Mucosa of stomach (tissue), 1 donor: ENCODE data around the gene CCL27.
A peak's percentile ranks its signal among the peaks of the same experiment; 100 is the strongest.
"Not testable (repeated sequence)": the region's sequence is repeated elsewhere in the genome, so short reads cannot be mapped to it uniquely, and the experiment has no call there.

Experiments
- H3K27me3 ChIP-seq: one replicate; pipeline ENCODE4 v1.7.0; 2013; ENCODE audit warnings: mild to moderate bottlenecking, low read length; ENCODE audit not compliant: control insufficient read depth, insufficient read depth
- H3K36me3 ChIP-seq: one replicate; pipeline ENCODE4 v1.7.0; 2013; ENCODE audit warnings: low read length; ENCODE audit not compliant: control insufficient read depth, insufficient read depth
- H3K4me1 ChIP-seq: one replicate; pipeline ENCODE4 v1.7.0; 2013; ENCODE audit warnings: mild to moderate bottlenecking, low read length; ENCODE audit not compliant: control insufficient read depth, insufficient read depth
- H3K4me3 ChIP-seq: one replicate; pipeline ENCODE4 v1.7.0; 2013; ENCODE audit warnings: low read length
- H3K9ac ChIP-seq: one replicate; pipeline ENCODE4 v1.7.0; 2013; ENCODE audit warnings: mild to moderate bottlenecking, low read length, moderate library complexity
- H3K9me3 ChIP-seq: one replicate; pipeline ENCODE4 v1.7.0; 2013; ENCODE audit warnings: mild to moderate bottlenecking, low read length, moderate library complexity; ENCODE audit not compliant: control insufficient read depth
- donor health status: Pancreatic carcinoma.

Gene CCL27

DNA sequence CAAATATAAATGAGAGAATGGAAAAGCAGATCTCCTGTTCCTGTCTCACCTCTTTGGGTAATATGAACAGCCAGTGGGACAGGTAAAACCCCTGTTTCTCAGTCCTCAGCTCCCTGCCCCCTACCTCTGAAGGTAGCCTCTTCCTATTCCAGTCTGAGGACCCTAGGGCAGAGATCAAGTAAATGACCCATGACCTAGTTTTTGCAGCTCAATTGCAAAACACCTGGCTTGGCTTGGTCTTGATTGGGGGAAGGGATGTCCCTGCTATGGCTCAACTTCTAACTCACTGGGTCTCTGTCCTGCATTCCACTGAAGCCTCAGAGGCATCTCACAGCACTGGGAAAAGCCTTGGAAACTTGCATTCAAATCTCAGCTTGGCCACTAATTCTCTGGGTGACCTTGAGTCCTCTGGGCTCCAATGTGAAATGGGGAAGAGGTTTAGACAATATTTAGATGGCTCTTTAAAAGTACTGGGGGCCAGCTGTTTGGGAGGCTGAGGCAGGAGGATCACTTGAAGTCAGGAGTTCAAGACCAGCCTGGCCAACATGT lies 17.6 kb downstream of the CCL27 start:
- H3K9ac ChIP-seq, result no peak overlapping the region
- no peaks in the 10 kb centered on the region for H3K9me3 ChIP-seq
- H3K4me1 ChIP-seq, result peaks cover 21% of the 10 kb centered on the region
- H3K36me3 ChIP-seq, result peaks cover 11% of the 10 kb centered on the region
- no peaks in the 10 kb centered on the region for H3K27me3 ChIP-seq
- no peak overlapping the region for H3K4me3 ChIP-seq

DNA sequence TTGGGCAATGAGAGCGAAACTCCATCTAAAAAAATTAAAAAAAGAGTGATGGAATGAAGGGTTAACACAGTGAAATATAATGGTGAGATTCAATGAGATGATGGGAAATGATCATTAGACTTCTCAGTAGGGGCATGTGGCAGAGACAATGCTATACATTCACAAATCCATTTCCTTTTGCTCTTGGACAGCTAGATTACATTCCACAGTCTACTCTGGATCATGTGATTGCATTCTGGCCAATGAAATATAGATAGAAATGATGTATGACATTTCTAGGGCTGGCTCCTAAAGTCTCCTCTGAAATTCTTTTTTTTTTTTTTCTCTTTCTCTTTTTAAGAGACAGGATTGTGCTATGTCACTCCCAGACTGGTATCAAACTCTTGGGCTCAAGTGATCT lies 19.8 kb downstream of the CCL27 start:
- H3K4me1 ChIP-seq, result peaks cover 24% of the 10 kb centered on the region
- no peaks in the 10 kb centered on the region for H3K36me3 ChIP-seq
- H3K4me3 ChIP-seq, result no peak overlapping the region
- no peak overlapping the region for H3K9ac ChIP-seq
- H3K9me3 ChIP-seq, result no peaks in the 10 kb centered on the region
- H3K27me3 ChIP-seq, result no peaks in the 10 kb centered on the region

- H3K27me3 ChIP-seq, H3K36me3 ChIP-seq, H3K9ac ChIP-seq, H3K4me3 ChIP-seq, H3K9me3 ChIP-seq: not testable (repeated sequence)
- peaks cover 26% of the 10 kb centered on the region for H3K4me1 ChIP-seq
Measured at GRCh38 chr9:34639322-34639721, 23.1 kb downstream of the CCL27 start.

GRCh38 chr9:34638138-34638445 lies 24.4 kb downstream of the CCL27 start:
- no peaks in the 10 kb centered on the region for H3K9me3 ChIP-seq
- peak overlapping the region; percentile 99 for H3K9ac ChIP-seq

DNA sequence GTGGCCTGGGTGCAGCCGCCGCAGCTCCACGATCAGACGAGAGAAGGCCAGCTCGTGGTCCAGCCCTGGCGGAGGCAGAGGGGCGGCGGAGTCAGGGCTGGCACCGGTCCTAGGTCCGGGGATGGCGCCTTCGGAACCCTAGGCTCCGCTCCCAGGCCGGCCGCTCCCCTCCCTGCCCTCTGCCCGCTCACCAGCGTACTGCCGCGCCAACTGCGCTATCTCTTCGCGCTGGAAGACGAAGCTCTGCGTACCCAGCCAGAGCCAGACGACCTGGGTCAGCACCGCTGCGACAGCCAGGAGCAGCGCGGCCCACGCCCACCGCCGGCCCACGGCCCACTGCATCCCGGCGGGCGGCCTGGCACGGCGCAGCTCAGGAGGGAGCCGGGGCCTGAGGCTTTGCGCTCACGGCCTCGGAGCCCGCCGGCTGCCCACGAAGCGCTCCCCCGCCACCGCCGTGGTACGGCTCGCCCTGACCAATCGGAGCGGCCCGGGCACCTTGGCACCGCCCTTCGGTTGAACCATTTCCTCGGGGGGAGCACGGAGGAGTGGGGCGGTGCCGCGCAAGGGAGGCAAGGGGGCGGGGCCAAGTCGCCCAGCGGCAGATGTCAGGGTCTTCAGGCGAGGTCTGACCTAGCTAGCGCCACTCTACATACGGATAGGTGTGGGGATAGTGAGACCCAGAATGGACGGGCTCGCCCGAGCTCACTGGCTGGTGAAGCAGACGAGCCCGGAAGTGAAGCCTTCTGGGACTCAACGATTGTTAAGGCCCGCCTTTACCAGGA lies 24.9 kb downstream of the CCL27 start, which contains the start of gene SIGMAR1:
Gene SIGMAR1 (minus strand): TSS at position 432 of the 782 bp plus-strand sequence. CDS start 90 bp downstream, at position 342.
- peak within 1 kb of the TSS; percentile 99 for H3K9ac ChIP-seq
- no peaks in the 10 kb centered on the region for H3K27me3 ChIP-seq
- H3K36me3 ChIP-seq, result no peaks in the 10 kb centered on the region
- peaks cover 26% of the 10 kb centered on the region for H3K4me1 ChIP-seq
- peak within 1 kb of the TSS; percentile 89 for H3K4me3 ChIP-seq
- no peaks in the 10 kb centered on the region for H3K9me3 ChIP-seq

More at GRCh38 chr9:34638138-34638445, 24.4 kb downstream of the CCL27 start:
- no peaks in the 10 kb centered on the region for H3K27me3 ChIP-seq
- H3K36me3 ChIP-seq, result no peaks in the 10 kb centered on the region
- peak overlapping the region; percentile 89 for H3K4me3 ChIP-seq
- peaks cover 26% of the 10 kb centered on the region for H3K4me1 ChIP-seq

DNA sequence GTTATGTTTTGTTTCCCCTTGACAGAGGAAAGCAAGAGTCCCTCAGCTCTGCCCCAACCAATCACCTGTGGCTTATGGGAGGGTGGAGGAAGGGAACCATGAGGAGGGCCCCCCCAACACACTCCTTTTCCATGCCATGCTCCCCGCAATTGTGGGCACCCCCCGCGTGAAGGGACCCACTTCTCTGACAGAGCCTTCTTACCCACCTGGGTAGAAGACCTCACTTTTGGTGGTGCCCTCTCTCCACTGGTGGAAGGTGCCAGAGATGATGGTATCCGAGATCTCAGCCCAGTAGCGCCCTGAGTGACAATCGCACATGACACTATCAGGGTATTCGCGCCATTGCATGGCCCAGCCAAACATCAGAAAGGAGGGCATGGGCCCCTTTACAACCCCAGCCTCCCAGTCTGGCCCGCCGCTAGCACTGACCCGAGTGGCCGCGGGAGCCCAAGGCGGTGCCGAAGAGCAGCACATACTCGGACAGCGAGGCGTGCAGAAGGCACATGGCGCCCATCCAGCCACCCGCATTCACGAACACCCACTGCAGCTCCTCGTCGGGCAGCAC lies 25.6 kb downstream of the CCL27 start:
- peaks cover 4% of the 10 kb centered on the region for H3K27me3 ChIP-seq
- H3K4me3 ChIP-seq, result peak overlapping the region; percentile 89
- H3K9ac ChIP-seq, result peak overlapping the region; percentile 99
- no peaks in the 10 kb centered on the region for H3K36me3 ChIP-seq
- H3K4me1 ChIP-seq, result peaks cover 26% of the 10 kb centered on the region
- H3K9me3 ChIP-seq, result no peaks in the 10 kb centered on the region

DNA sequence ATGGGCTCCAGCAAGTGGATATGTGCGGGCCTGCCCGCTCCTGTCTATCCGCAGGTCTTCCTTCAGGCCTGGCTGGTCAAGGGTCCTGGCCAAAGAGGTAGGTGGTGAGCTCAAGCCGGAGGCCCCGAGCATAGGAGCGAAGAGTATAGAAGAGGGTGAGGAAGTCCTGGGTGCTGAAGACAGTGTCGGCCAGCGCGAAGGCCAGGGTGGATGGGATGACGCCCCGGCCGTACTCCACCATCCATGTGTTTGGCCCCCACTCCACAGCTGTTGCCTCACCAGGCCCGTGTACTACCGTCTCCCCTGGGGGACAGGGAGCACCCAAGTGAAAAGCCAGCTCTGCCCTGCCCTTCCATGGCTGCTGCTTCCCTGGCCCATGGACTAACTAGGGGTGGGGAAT lies 26.9 kb downstream of the CCL27 start:
- Histone ChIP-seq H3K9me3 (no peaks in the 10 kb centered on the region), H3K4me3 (no peak overlapping the region), H3K36me3 (no peaks in the 10 kb centered on the region), H3K27me3 (peaks cover 10% of the 10 kb centered on the region), H3K4me1 (peaks cover 33% of the 10 kb centered on the region), H3K9ac (no peak overlapping the region)

- Histone ChIP-seq H3K27me3 (peaks cover 19% of the 10 kb centered on the region), H3K9ac (no peak overlapping the region), H3K9me3 (no peaks in the 10 kb centered on the region), H3K4me3 (no peak overlapping the region), H3K36me3 (no peaks in the 10 kb centered on the region), H3K4me1 (peaks cover 40% of the 10 kb centered on the region)
Measured at GRCh38 chr9:34634551-34635248, 27.8 kb downstream of the CCL27 start.

DNA sequence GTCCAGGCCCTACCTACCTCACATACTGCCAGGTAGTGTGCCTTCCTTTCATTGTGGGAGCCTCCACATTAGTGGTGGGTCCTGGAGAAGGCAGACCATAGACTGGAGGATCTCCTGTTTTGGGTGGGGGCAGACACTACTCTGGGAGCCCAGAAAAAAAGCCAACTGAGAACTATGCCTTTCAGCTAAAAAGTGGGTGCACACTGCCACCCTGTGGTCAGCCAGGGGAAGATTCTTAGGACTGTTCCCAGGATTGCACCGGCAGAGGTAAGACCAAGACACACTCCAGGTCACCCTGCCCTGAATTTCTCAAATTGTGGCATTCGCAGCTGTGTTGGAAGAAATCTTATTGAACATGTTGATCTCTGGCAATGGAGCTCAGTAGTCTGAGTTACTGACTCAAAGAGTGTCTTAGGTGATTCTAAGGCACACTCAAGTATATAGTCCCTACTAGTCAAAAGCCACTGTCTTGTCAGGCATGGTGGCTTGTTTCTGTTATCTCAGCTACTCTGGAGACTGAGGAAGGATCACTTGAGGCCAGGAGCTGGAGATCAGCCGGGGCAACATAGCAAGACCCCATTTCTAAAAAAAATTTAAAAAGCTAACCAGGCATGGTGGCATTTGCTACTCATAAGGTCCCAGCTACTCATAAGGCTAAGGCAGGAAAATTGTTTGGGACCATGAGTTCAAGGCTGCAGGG lies 28.5 kb downstream of the CCL27 start:
- no peaks in the 10 kb centered on the region for H3K9me3 ChIP-seq
- no peak overlapping the region for H3K4me3 ChIP-seq
- peaks cover 40% of the 10 kb centered on the region for H3K4me1 ChIP-seq
- peaks cover 26% of the 10 kb centered on the region for H3K27me3 ChIP-seq
- no peaks in the 10 kb centered on the region for H3K36me3 ChIP-seq
- H3K9ac ChIP-seq, result no peak overlapping the region

GRCh38 chr9:34633166-34633565 lies 29.3 kb downstream of the CCL27 start:
- Histone ChIP-seq H3K9ac (no peak overlapping the region), H3K4me1 (peaks cover 38% of the 10 kb centered on the region), H3K27me3 (peaks cover 33% of the 10 kb centered on the region)

GRCh38 chr9:34630402-34631154 lies 31.9 kb downstream of the CCL27 start:
- peaks cover 23% of the 10 kb centered on the region for H3K4me1 ChIP-seq
- peaks cover 59% of the 10 kb centered on the region for H3K27me3 ChIP-seq
- no peak overlapping the region for H3K9ac ChIP-seq
- H3K4me3 ChIP-seq, result no peak overlapping the region
- no peaks in the 10 kb centered on the region for H3K36me3 ChIP-seq
- no peaks in the 10 kb centered on the region for H3K9me3 ChIP-seq

More at GRCh38 chr9:34633166-34633565, 29.3 kb downstream of the CCL27 start:
- Histone ChIP-seq H3K9me3 (no peaks in the 10 kb centered on the region), H3K36me3 (no peaks in the 10 kb centered on the region), H3K4me3 (no peak overlapping the region)
